ENCODE measurements around the gene EVL.

The EVL gene

GRCh38 chr14:100048786-100049185 lies 16.4 kb upstream of the EVL start:
- H3K4me3 ChIP-seq (replicated peaks in 1 of 2; ENCODE audit: low read depth in 2 of 2, low read length in 2 of 2): no peak overlapping the region
- TF ChIP-seq CTCF (IDR thresholded peaks at IDR 0.05; ENCODE audit: low read depth, low read length): no peak
- DNase-seq (ENCODE audit: low read depth in 2 of 2): no peak

GRCh38 chr14:100049220-100049619 lies 16.0 kb upstream of the EVL start:
- no peak for TF ChIP-seq CTCF (IDR thresholded peaks at IDR 0.05; ENCODE audit: low read depth, low read length)
- no peak overlapping the region for H3K4me3 ChIP-seq (replicated peaks in 1 of 2; ENCODE audit: low read depth in 2 of 2, low read length in 2 of 2)
- peak; percentile 78 to 86 for DNase-seq (ENCODE audit: low read depth in 2 of 2)

GRCh38 chr14:100051103-100051502 lies 14.1 kb upstream of the EVL start:
- TF ChIP-seq CTCF (IDR thresholded peaks at IDR 0.05; ENCODE audit: low read depth, low read length): no peak
- H3K4me3 ChIP-seq (replicated peaks in 1 of 2; ENCODE audit: low read depth in 2 of 2, low read length in 2 of 2): no peak overlapping the region
- DNase-seq (ENCODE audit: low read depth in 2 of 2): no peak

GRCh38 chr14:100051543-100051942 lies 13.7 kb upstream of the EVL start:
- no peak overlapping the region for H3K4me3 ChIP-seq (replicated peaks in 1 of 2; ENCODE audit: low read depth in 2 of 2, low read length in 2 of 2)
- TF ChIP-seq CTCF (IDR thresholded peaks at IDR 0.05; ENCODE audit: low read depth, low read length): no peak
- DNase-seq (ENCODE audit: low read depth in 2 of 2): no peak

- no peak for TF ChIP-seq CTCF (IDR thresholded peaks at IDR 0.05; ENCODE audit: low read depth, low read length)
- DNase-seq (ENCODE audit: low read depth in 2 of 2): no peak
- no peak overlapping the region for H3K4me3 ChIP-seq (replicated peaks in 1 of 2; ENCODE audit: low read depth in 2 of 2, low read length in 2 of 2)
Observed at GRCh38 chr14:100052819-100053218, 12.4 kb upstream of the EVL start.

- no peak for DNase-seq (ENCODE audit: low read depth in 2 of 2)
- no peak overlapping the region for H3K4me3 ChIP-seq (replicated peaks in 1 of 2; ENCODE audit: low read depth in 2 of 2, low read length in 2 of 2)
- no peak for TF ChIP-seq CTCF (IDR thresholded peaks at IDR 0.05; ENCODE audit: low read depth, low read length)
Observed at GRCh38 chr14:100054316-100055075, 10.7 kb upstream of the EVL start.

GRCh38 chr14:100056431-100056830 lies 8.8 kb upstream of the EVL start:
- DNase-seq (ENCODE audit: low read depth in 2 of 2): peak; percentile 21 to 49
- no peak overlapping the region for H3K4me3 ChIP-seq (replicated peaks in 1 of 2; ENCODE audit: low read depth in 2 of 2, low read length in 2 of 2)
- no peak for TF ChIP-seq CTCF (IDR thresholded peaks at IDR 0.05; ENCODE audit: low read depth, low read length)

All from cardiac fibroblast (primary cell).